WTC11 (cell line): Measurements from ENCODE around the gene RANBP3. TPM values are rescaled to one million over a fixed set of nuclear protein-coding genes. Genes with fewer than 3 reads are reported as not detected.

Experiments used
- ATAC-seq: fragments of 200-7000 bp; cut with Tn5 transposase; 2 replicates; pipeline ENCODE4 v1.10.0; 2021; ENCODE audit warnings: mild to moderate bottlenecking, moderate library complexity
- CTCF ChIA-PET: fragments of 300-600 bp; sonication (Branson Sonifier 250); formaldehyde crosslinking; loops from one replicate; lab custom pipeline; 2021; ENCODE audit warnings: antibody characterized with exemption; lab: Charles Lee
- POLR2A ChIA-PET: fragments of 350-600 bp; sonication (Branson Sonifier 250); formaldehyde crosslinking; loops from one replicate; lab custom pipeline; 2021; ENCODE audit warnings: antibody characterized with exemption; lab: Charles Lee
- DNase-seq: peaks from one replicate; pipeline ENCODE4 v3.0.0; 2021; ENCODE audit warnings: low spot score
- H3K27ac Mint-ChIP-seq: 2 replicates; pipeline ENCODE4 v1.8.0; 2021; ENCODE audit warnings: mixed read lengths
- H3K27me3 Mint-ChIP-seq: 2 replicates; pipeline ENCODE4 v1.8.0; 2021; ENCODE audit warnings: low read depth, mild to moderate bottlenecking, moderate library complexity, mixed read lengths
- H3K36me3 Mint-ChIP-seq: 2 replicates; pipeline ENCODE4 v1.8.0; 2021; ENCODE audit warnings: mixed read lengths
- H3K4me1 Mint-ChIP-seq: 2 replicates; pipeline ENCODE4 v1.8.0; 2022; ENCODE audit warnings: mixed read lengths
- H3K4me3 Mint-ChIP-seq: 2 replicates; pipeline ENCODE4 v1.8.0; 2021; ENCODE audit warnings: mild to moderate bottlenecking, moderate library complexity, mixed read lengths
- H3K9me3 Mint-ChIP-seq: 2 replicates; pipeline ENCODE4 v1.8.0; 2021; ENCODE audit warnings: mixed read lengths
- FOXP1 ChIP-seq: sonication (generic); formaldehyde crosslinking; IDR thresholded peaks from 2 replicates; pipeline ENCODE4 v1.8.0; 2022; ENCODE audit warnings: missing genetic modification reagents, mild to moderate bottlenecking, moderate library complexity, borderline replicate concordance
- GTF2I ChIP-seq: fragments of 250-450 bp; sonication (Bioruptor Pico); conservative IDR thresholded peaks from 2 replicates; pipeline ENCODE4 v1.4.0; 2021; ENCODE audit warnings: mild to moderate bottlenecking
- HMGA2 ChIP-seq: fragments of 250-450 bp; sonication (Bioruptor Pico); IDR thresholded peaks from 2 replicates; pipeline ENCODE4 v1.4.0; 2021; ENCODE audit warnings: mild to moderate bottlenecking, moderate library complexity
- JAZF1 ChIP-seq: fragments of 250-450 bp; sonication (Bioruptor Pico); IDR thresholded peaks from 2 replicates; pipeline ENCODE4 v1.9.0; 2021; ENCODE audit warnings: moderate library complexity, mild to moderate bottlenecking, inconsistent platforms
- PRRX2 ChIP-seq: fragments of 250-450 bp; sonication (Bioruptor Pico); IDR thresholded peaks from 2 replicates; pipeline ENCODE4 v1.8.0; 2021; ENCODE audit warnings: mild to moderate bottlenecking
- RELA ChIP-seq: sonication (generic); formaldehyde crosslinking; IDR thresholded peaks from 2 replicates; pipeline ENCODE4 v1.8.1; 2022; ENCODE audit warnings: missing genetic modification reagents, mild to moderate bottlenecking, borderline replicate concordance
- RORB ChIP-seq: fragments of 250-450 bp; sonication (Bioruptor Pico); IDR thresholded peaks from 2 replicates; pipeline ENCODE4 v1.9.0; 2021; ENCODE audit warnings: mild to moderate bottlenecking
- SOX15 ChIP-seq: fragments of 250-450 bp; sonication (Bioruptor Pico); IDR thresholded peaks from 2 replicates; pipeline ENCODE4 v1.9.0; 2021; ENCODE audit warnings: mild to moderate bottlenecking
- SP1 ChIP-seq: sonication (generic); formaldehyde crosslinking; conservative IDR thresholded peaks from 2 replicates; pipeline ENCODE4 v1.8.1; 2022; ENCODE audit warnings: missing genetic modification reagents
- TEAD1 ChIP-seq: sonication (generic); formaldehyde crosslinking; IDR thresholded peaks from 2 replicates; pipeline ENCODE4 v1.8.0; 2022; ENCODE audit warnings: mild to moderate bottlenecking, missing genetic modification reagents
- ZNF317 ChIP-seq: sonication (generic); formaldehyde crosslinking; IDR thresholded peaks from 2 replicates; pipeline ENCODE4 v1.8.1; 2023; ENCODE audit warnings: low read depth, mild to moderate bottlenecking, moderate library complexity, missing genetic modification reagents, borderline replicate concordance
- ZNF423 ChIP-seq: fragments of 250-450 bp; sonication (Bioruptor Pico); IDR thresholded peaks from 2 replicates; pipeline ENCODE4 v2.1.2; 2022; ENCODE audit warnings: mild to moderate bottlenecking, moderate library complexity
- total RNA-seq: library from RNA; stranded (reverse); gene quantifications from 3 replicates; pipeline ENCODE4 v1.2.3, GENCODE V29; 2021
- TF ChIP-seq, protein P1 (sequence below): sonication (generic); formaldehyde crosslinking; IDR thresholded peaks from 2 replicates; pipeline ENCODE4 v1.8.1; 2023; ENCODE audit warnings: mild to moderate bottlenecking, missing genetic modification reagents, moderate library complexity
- TF ChIP-seq, protein P2 (sequence below): sonication (generic); formaldehyde crosslinking; IDR thresholded peaks from 2 replicates; pipeline ENCODE4 v1.8.1; 2023; ENCODE audit warnings: mild to moderate bottlenecking, missing genetic modification reagents, moderate library complexity
- TF ChIP-seq, protein P3 (sequence below): sonication (generic); formaldehyde crosslinking; IDR thresholded peaks from 2 replicates; pipeline ENCODE4 v1.8.1; 2022; ENCODE audit warnings: mild to moderate bottlenecking, missing genetic modification reagents, moderate library complexity, borderline replicate concordance
- TF ChIP-seq, protein P4 (sequence below): fragments of 250-450 bp; sonication (Bioruptor Pico); IDR thresholded peaks from 2 replicates; pipeline ENCODE4 v1.9.0; 2021; ENCODE audit warnings: mild to moderate bottlenecking
- TF ChIP-seq, protein P5 (sequence below): sonication (generic); formaldehyde crosslinking; IDR thresholded peaks from 2 replicates; pipeline ENCODE4 v1.8.1; 2022; ENCODE audit warnings: low read depth, missing genetic modification reagents, borderline replicate concordance
- TF ChIP-seq, protein P6 (sequence below): sonication (generic); formaldehyde crosslinking; IDR thresholded peaks from 2 replicates; pipeline ENCODE4 v1.8.0; 2023; ENCODE audit warnings: missing genetic modification reagents
- TF ChIP-seq, protein P7 (sequence below): sonication (generic); formaldehyde crosslinking; IDR thresholded peaks from 2 replicates; pipeline ENCODE4 v1.8.0; 2022; ENCODE audit warnings: missing genetic modification reagents
- TF ChIP-seq, protein P8 (sequence below): sonication (generic); formaldehyde crosslinking; conservative IDR thresholded peaks from 2 replicates; pipeline ENCODE4 v1.8.1; 2022; ENCODE audit warnings: mild to moderate bottlenecking, missing genetic modification reagents
- TF ChIP-seq, protein P9 (sequence below): fragments of 200-600 bp; IDR thresholded peaks from 2 replicates; pipeline ENCODE4 v1.8.0; 2022; ENCODE audit warnings: antibody characterized with exemption
- TF ChIP-seq, protein P10 (sequence below): fragments of 250-450 bp; sonication (Bioruptor Pico); IDR thresholded peaks from 2 replicates; pipeline ENCODE4 v1.9.0; 2021; ENCODE audit warnings: moderate library complexity, mild to moderate bottlenecking, inconsistent platforms, borderline replicate concordance

The RANBP3 gene
- total RNA-seq, 1 experiment from 2014 or later = 76.3 TPM

DNA sequence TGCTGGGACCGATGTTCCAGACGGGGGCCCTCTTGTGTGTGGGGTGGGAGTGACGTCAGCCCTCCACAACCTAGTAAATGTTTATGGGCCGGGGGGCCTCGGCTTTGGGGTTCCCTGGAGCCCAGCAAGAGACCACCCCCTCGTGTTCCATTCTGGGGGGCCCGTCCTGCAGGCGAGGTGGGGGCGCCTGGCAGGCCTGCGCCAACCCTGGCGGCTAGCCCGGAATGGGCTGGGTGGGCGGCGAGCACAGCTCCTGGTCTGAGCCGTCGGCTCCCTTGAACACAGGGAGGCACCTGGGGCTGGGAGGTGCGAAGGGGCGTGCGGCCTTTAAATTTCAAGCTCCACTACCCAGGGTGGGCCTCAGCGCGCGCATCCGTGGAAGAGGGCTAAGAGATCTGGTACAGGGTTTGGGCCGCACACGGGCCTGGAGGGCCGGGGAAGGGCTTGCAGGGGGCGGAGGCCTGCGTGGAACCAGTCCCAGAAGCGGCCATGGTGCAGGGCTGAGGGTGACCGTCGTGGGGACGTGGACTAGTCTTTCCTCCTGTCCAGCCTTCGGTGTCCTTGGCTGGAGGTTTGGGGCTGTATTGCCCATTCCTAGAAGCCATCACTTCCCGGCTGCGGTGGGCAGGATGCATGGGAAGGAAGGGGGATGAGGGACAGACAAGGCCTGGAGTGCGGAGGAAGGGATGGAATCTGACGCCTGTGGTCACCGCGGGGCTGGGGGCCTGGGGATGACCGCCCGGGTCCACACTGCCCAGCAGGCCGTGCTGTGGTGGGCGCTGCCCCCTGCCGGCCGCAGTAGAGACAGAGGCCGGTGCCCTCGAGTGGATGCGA lies 85.8 kb downstream of the RANBP3 start:
- no peak overlapping the region for H3K27ac Mint-ChIP-seq
- DNase-seq = peak; percentile 53
- no peak overlapping the region for H3K4me3 Mint-ChIP-seq
- POLR2A ChIA-PET = no interaction called here
- peak; percentile 48 for ATAC-seq
- H3K4me1 Mint-ChIP-seq = 0 out of 2 replicates have a peak, but pooled peaks cover 3% of the 10 kb centered on the region
- H3K27me3 Mint-ChIP-seq = peaks cover 25% of the 10 kb centered on the region
- H3K36me3 Mint-ChIP-seq = no peaks in the 10 kb centered on the region; the same call in 1 of the 2 replicates
- H3K9me3 Mint-ChIP-seq = no peaks in the 10 kb centered on the region
- CTCF ChIA-PET = interaction anchor here (1.7 to 4.5 kb wide), 2 partner anchors 86 to 88 kb away, joined by 5 to 66 read pairs; partner anchors contain the start of gene NRTN
- TF ChIP-seq, protein P1, sequence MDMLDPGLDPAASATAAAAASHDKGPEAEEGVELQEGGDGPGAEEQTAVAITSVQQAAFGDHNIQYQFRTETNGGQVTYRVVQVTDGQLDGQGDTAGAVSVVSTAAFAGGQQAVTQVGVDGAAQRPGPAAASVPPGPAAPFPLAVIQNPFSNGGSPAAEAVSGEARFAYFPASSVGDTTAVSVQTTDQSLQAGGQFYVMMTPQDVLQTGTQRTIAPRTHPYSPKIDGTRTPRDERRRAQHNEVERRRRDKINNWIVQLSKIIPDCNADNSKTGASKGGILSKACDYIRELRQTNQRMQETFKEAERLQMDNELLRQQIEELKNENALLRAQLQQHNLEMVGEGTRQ = no peak
- TF ChIP-seq TEAD1 (CRISPR knock-in tag) (no peak), ZNF423 (no peak), FOXP1 (peak; percentile 30; the same call in 1 of the 2 replicates), HMGA2 (CRISPR knock-in tag) (no peak), PRRX2 (CRISPR knock-in tag) (no peak), SP1 (CRISPR knock-in tag) (0 out of 2 replicates have a peak, but pooled peaks have one; percentile 22), RORB (CRISPR knock-in tag) (no peak), ZNF317 (CRISPR knock-in tag) (no peak), SOX15 (CRISPR knock-in tag) (no peak), RELA (CRISPR knock-in tag) (no peak), JAZF1 (no peak), GTF2I (no peak)
- TF ChIP-seq, protein P2, sequence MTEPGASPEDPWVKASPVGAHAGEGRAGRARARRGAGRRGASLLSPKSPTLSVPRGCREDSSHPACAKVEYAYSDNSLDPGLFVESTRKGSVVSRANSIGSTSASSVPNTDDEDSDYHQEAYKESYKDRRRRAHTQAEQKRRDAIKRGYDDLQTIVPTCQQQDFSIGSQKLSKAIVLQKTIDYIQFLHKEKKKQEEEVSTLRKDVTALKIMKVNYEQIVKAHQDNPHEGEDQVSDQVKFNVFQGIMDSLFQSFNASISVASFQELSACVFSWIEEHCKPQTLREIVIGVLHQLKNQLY (CRISPR knock-in tag) = no peak
- TF ChIP-seq, protein P3, sequence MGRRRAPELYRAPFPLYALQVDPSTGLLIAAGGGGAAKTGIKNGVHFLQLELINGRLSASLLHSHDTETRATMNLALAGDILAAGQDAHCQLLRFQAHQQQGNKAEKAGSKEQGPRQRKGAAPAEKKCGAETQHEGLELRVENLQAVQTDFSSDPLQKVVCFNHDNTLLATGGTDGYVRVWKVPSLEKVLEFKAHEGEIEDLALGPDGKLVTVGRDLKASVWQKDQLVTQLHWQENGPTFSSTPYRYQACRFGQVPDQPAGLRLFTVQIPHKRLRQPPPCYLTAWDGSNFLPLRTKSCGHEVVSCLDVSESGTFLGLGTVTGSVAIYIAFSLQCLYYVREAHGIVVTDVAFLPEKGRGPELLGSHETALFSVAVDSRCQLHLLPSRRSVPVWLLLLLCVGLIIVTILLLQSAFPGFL (CRISPR knock-in tag) = no peak
- TF ChIP-seq, protein P4, sequence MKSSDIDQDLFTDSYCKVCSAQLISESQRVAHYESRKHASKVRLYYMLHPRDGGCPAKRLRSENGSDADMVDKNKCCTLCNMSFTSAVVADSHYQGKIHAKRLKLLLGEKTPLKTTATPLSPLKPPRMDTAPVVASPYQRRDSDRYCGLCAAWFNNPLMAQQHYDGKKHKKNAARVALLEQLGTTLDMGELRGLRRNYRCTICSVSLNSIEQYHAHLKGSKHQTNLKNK (CRISPR knock-in tag) = no peak
- TF ChIP-seq, protein P5, sequence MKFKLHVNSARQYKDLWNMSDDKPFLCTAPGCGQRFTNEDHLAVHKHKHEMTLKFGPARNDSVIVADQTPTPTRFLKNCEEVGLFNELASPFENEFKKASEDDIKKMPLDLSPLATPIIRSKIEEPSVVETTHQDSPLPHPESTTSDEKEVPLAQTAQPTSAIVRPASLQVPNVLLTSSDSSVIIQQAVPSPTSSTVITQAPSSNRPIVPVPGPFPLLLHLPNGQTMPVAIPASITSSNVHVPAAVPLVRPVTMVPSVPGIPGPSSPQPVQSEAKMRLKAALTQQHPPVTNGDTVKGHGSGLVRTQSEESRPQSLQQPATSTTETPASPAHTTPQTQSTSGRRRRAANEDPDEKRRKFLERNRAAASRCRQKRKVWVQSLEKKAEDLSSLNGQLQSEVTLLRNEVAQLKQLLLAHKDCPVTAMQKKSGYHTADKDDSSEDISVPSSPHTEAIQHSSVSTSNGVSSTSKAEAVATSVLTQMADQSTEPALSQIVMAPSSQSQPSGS (CRISPR knock-in tag) = no peak
- TF ChIP-seq, protein P6, sequence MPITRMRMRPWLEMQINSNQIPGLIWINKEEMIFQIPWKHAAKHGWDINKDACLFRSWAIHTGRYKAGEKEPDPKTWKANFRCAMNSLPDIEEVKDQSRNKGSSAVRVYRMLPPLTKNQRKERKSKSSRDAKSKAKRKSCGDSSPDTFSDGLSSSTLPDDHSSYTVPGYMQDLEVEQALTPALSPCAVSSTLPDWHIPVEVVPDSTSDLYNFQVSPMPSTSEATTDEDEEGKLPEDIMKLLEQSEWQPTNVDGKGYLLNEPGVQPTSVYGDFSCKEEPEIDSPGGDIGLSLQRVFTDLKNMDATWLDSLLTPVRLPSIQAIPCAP (CRISPR knock-in tag) = no peak
- TF ChIP-seq, protein P7, sequence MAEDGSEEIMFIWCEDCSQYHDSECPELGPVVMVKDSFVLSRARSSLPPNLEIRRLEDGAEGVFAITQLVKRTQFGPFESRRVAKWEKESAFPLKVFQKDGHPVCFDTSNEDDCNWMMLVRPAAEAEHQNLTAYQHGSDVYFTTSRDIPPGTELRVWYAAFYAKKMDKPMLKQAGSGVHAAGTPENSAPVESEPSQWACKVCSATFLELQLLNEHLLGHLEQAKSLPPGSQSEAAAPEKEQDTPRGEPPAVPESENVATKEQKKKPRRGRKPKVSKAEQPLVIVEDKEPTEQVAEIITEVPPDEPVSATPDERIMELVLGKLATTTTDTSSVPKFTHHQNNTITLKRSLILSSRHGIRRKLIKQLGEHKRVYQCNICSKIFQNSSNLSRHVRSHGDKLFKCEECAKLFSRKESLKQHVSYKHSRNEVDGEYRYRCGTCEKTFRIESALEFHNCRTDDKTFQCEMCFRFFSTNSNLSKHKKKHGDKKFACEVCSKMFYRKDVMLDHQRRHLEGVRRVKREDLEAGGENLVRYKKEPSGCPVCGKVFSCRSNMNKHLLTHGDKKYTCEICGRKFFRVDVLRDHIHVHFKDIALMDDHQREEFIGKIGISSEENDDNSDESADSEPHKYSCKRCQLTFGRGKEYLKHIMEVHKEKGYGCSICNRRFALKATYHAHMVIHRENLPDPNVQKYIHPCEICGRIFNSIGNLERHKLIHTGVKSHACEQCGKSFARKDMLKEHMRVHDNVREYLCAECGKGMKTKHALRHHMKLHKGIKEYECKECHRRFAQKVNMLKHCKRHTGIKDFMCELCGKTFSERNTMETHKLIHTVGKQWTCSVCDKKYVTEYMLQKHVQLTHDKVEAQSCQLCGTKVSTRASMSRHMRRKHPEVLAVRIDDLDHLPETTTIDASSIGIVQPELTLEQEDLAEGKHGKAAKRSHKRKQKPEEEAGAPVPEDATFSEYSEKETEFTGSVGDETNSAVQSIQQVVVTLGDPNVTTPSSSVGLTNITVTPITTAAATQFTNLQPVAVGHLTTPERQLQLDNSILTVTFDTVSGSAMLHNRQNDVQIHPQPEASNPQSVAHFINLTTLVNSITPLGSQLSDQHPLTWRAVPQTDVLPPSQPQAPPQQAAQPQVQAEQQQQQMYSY (CRISPR knock-in tag) = no peak; the same call in 1 of the 2 replicates
- TF ChIP-seq, protein P8, sequence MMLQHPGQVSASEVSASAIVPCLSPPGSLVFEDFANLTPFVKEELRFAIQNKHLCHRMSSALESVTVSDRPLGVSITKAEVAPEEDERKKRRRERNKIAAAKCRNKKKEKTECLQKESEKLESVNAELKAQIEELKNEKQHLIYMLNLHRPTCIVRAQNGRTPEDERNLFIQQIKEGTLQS (CRISPR knock-in tag) = no peak
- TF ChIP-seq, protein P9, sequence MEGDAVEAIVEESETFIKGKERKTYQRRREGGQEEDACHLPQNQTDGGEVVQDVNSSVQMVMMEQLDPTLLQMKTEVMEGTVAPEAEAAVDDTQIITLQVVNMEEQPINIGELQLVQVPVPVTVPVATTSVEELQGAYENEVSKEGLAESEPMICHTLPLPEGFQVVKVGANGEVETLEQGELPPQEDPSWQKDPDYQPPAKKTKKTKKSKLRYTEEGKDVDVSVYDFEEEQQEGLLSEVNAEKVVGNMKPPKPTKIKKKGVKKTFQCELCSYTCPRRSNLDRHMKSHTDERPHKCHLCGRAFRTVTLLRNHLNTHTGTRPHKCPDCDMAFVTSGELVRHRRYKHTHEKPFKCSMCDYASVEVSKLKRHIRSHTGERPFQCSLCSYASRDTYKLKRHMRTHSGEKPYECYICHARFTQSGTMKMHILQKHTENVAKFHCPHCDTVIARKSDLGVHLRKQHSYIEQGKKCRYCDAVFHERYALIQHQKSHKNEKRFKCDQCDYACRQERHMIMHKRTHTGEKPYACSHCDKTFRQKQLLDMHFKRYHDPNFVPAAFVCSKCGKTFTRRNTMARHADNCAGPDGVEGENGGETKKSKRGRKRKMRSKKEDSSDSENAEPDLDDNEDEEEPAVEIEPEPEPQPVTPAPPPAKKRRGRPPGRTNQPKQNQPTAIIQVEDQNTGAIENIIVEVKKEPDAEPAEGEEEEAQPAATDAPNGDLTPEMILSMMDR = peak; percentile 41
- TF ChIP-seq, protein P10, sequence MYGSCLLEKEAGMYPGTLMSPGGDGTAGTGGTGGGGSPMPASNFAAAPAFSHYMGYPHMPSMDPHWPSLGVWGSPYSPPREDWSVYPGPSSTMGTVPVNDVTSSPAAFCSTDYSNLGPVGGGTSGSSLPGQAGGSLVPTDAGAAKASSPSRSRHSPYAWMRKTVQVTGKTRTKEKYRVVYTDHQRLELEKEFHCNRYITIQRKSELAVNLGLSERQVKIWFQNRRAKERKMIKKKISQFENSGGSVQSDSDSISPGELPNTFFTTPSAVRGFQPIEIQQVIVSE = no peak
